Measurements from ENCODE around the gene PRDX5. TPM values are rescaled to one million over a fixed set of nuclear protein-coding genes. Genes with fewer than 3 reads are reported as not detected.

PRDX5 gene
- total RNA-seq, 1 experiment from 2014 or later: 274 TPM

- Mint-ChIP-seq H3K27ac (ENCODE audit: low read depth, unreplicated experiment) (peak overlapping the region; percentile 93), H3K4me1 (ENCODE audit: insufficient read depth, unreplicated experiment) (peaks cover 40% of the 10 kb centered on the region), H3K9me3 (ENCODE audit: unreplicated experiment) (no peaks in the 10 kb centered on the region), H3K27me3 (ENCODE audit: insufficient read depth, unreplicated experiment) (no peaks in the 10 kb centered on the region), H3K36me3 (ENCODE audit: insufficient read depth, unreplicated experiment) (peaks cover 43% of the 10 kb centered on the region), H3K4me3 (ENCODE audit: unreplicated experiment) (peak overlapping the region; percentile 86)
- BruUV-seq (replicated peaks): no TSS peak
- CTCF ChIA-PET: interaction anchor here (0.6 to 10.2 kb wide), 4 partner anchors 11 to 69 kb away, joined by 3 to 148 read pairs (median 50); partner anchors contain the start of genes PLCB3 and RPS6KA4
- DNase-seq (ENCODE audit: unreplicated experiment): no peak
- POLR2A ChIA-PET: interaction anchor here (0.8 to 5.6 kb wide), 4 partner anchors 16 to 81 kb away, joined by 3 to 285 read pairs (median 22); partner anchors contain the start of gene CCDC88B
- intact Hi-C loops (cut with micrococcal nuclease): no loop called here
- TF ChIP-seq, protein P1, sequence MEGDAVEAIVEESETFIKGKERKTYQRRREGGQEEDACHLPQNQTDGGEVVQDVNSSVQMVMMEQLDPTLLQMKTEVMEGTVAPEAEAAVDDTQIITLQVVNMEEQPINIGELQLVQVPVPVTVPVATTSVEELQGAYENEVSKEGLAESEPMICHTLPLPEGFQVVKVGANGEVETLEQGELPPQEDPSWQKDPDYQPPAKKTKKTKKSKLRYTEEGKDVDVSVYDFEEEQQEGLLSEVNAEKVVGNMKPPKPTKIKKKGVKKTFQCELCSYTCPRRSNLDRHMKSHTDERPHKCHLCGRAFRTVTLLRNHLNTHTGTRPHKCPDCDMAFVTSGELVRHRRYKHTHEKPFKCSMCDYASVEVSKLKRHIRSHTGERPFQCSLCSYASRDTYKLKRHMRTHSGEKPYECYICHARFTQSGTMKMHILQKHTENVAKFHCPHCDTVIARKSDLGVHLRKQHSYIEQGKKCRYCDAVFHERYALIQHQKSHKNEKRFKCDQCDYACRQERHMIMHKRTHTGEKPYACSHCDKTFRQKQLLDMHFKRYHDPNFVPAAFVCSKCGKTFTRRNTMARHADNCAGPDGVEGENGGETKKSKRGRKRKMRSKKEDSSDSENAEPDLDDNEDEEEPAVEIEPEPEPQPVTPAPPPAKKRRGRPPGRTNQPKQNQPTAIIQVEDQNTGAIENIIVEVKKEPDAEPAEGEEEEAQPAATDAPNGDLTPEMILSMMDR (IDR thresholded peaks at IDR 0.05; ENCODE audit: unreplicated experiment): no peak
Observed at GRCh38 chr11:64320556-64320955, 2.6 kb downstream of the PRDX5 start.

GRCh38 chr11:64321026-64321425 is 3.1 kb downstream of the PRDX5 start:
- TF ChIP-seq, protein P1 (IDR thresholded peaks at IDR 0.05; ENCODE audit: unreplicated experiment): no peak
- intact Hi-C loops (cut with micrococcal nuclease): no loop called here
- Mint-ChIP-seq H3K9me3 (ENCODE audit: unreplicated experiment) (no peaks in the 10 kb centered on the region), H3K36me3 (ENCODE audit: insufficient read depth, unreplicated experiment) (peaks cover 38% of the 10 kb centered on the region), H3K27me3 (ENCODE audit: insufficient read depth, unreplicated experiment) (no peaks in the 10 kb centered on the region), H3K4me1 (ENCODE audit: insufficient read depth, unreplicated experiment) (peaks cover 40% of the 10 kb centered on the region), H3K4me3 (ENCODE audit: unreplicated experiment) (peak overlapping the region; percentile 46), H3K27ac (ENCODE audit: low read depth, unreplicated experiment) (peak overlapping the region; percentile 93)
- POLR2A ChIA-PET: interaction anchor here (1.0 to 5.6 kb wide), 5 partner anchors 12 to 35 kb away, joined by 3 to 285 read pairs (median 8); partner anchors contain the start of genes CCDC88B and ESRRA
- CTCF ChIA-PET: interaction anchor here (0.6 to 10.2 kb wide), 3 partner anchors 11 to 1724 kb away, joined by 3 to 148 read pairs (median 33); partner anchors contain the start of gene RPS6KA4
- BruUV-seq (replicated peaks): no TSS peak
- DNase-seq (ENCODE audit: unreplicated experiment): no peak

- peaks cover 40% of the 10 kb centered on the region for H3K4me1 Mint-ChIP-seq (ENCODE audit: insufficient read depth, unreplicated experiment)
- peak overlapping the region; percentile 93 for H3K27ac Mint-ChIP-seq (ENCODE audit: low read depth, unreplicated experiment)
- no peaks in the 10 kb centered on the region for H3K9me3 Mint-ChIP-seq (ENCODE audit: unreplicated experiment)
- H3K4me3 Mint-ChIP-seq (ENCODE audit: unreplicated experiment): peak overlapping the region; percentile 46
- CTCF ChIA-PET: interaction anchor here (0.6 to 4.5 kb wide), 5 partner anchors 10 to 1724 kb away, joined by 3 to 33 read pairs (median 4); no protein-coding TSS in a partner anchor
- H3K36me3 Mint-ChIP-seq (ENCODE audit: insufficient read depth, unreplicated experiment): peaks cover 35% of the 10 kb centered on the region
- peak; percentile 88 for DNase-seq (ENCODE audit: unreplicated experiment)
- no TSS peak for BruUV-seq (replicated peaks)
- TF ChIP-seq, protein P1 (IDR thresholded peaks at IDR 0.05; ENCODE audit: unreplicated experiment): no peak
- POLR2A ChIA-PET: interaction anchor here (0.8 to 5.3 kb wide), 6 partner anchors 10 to 53 kb away, joined by 3 to 89 read pairs (median 5); partner anchors contain the start of gene ESRRA
- intact Hi-C loops (cut with micrococcal nuclease): no loop called here
- H3K27me3 Mint-ChIP-seq (ENCODE audit: insufficient read depth, unreplicated experiment): no peaks in the 10 kb centered on the region
Observed at GRCh38 chr11:64321533-64321932, 3.6 kb downstream of the PRDX5 start.

GRCh38 chr11:64322925-64323260 is 5.0 kb downstream of the PRDX5 start:
- H3K9me3 Mint-ChIP-seq (ENCODE audit: unreplicated experiment): no peaks in the 10 kb centered on the region

More at GRCh38 chr11:64322925-64323260, 5.0 kb downstream of the PRDX5 start:
- TF ChIP-seq, protein P1 (IDR thresholded peaks at IDR 0.05; ENCODE audit: unreplicated experiment): no peak
- DNase-seq (ENCODE audit: unreplicated experiment): no peak
- H3K4me3 Mint-ChIP-seq (ENCODE audit: unreplicated experiment): no peak overlapping the region
- H3K4me1 Mint-ChIP-seq (ENCODE audit: insufficient read depth, unreplicated experiment): peaks cover 40% of the 10 kb centered on the region
- POLR2A ChIA-PET: interaction anchor here (0.6 to 5.3 kb wide), 6 partner anchors 10 to 83 kb away, joined by 3 to 89 read pairs (median 6); partner anchors contain the start of gene ESRRA
- no peak overlapping the region for H3K27ac Mint-ChIP-seq (ENCODE audit: low read depth, unreplicated experiment)
- BruUV-seq (replicated peaks): no TSS peak
- peaks cover 30% of the 10 kb centered on the region for H3K36me3 Mint-ChIP-seq (ENCODE audit: insufficient read depth, unreplicated experiment)
- intact Hi-C loops (cut with micrococcal nuclease): no loop called here
- no peaks in the 10 kb centered on the region for H3K27me3 Mint-ChIP-seq (ENCODE audit: insufficient read depth, unreplicated experiment)
- CTCF ChIA-PET: interaction anchor here (1.1 to 4.5 kb wide), 3 partner anchors 9 to 73 kb away, joined by 3 to 33 read pairs (median 32); no protein-coding TSS in a partner anchor

Data from MCF 10A (cell line).